Measurements from ENCODE around the gene ITPKB.

Gene ITPKB

DNA sequence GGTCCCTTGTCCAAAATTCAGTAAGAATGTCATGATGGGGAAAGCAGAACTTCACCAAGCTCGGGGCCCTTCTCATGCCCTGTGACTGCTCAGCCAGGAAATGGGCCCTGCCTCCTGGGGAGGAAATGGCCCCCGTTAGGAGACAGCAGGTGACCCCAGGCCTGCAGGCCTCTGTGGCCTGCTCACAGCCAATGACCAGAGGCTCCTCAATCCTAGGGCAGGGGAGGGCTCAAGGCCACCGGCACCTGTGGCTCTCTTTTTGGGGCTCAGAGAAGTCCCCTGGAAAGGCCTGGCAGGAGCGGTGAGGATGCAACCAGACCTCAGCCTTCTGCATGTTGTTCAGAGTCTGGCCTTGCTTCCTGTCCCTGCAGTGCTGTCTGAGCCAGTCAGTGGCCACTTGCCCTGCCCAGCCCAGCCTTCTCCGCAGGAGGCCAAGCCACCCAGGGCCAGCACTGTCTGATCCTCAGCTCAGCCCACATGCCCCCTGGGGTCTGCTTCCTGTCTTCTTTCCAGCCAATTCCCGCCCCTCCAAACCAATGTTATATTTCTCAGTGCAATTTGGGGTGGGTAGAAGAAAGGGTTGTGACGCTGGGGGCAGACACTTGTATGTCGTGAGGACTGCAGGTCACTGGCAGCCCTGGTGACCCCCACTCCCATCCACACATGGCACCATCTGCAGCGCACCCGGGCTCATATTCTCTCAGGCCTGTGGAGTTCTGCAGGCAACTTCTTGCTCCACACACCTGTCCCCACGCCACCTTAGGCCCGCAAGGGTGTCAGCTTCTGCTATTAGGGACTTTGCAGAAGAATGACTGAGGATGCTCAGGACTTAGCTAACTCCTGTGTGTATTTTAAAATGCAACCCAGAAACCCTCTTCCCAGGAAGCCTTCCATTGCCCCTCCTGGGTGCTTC is 83.6 kb downstream of the ITPKB start:
- no peak overlapping the region for H3K27ac Mint-ChIP-seq
- peak; percentile 53 for ATAC-seq
- no peaks in the 10 kb centered on the region for H3K9me3 Mint-ChIP-seq
- peaks cover 8% of the 10 kb centered on the region for H3K4me1 Mint-ChIP-seq
- H3K36me3 Mint-ChIP-seq = peaks cover 32% of the 10 kb centered on the region
- H3K4me3 Mint-ChIP-seq = peak overlapping the region; percentile 79
- no peaks in the 10 kb centered on the region for H3K27me3 Mint-ChIP-seq

DNA sequence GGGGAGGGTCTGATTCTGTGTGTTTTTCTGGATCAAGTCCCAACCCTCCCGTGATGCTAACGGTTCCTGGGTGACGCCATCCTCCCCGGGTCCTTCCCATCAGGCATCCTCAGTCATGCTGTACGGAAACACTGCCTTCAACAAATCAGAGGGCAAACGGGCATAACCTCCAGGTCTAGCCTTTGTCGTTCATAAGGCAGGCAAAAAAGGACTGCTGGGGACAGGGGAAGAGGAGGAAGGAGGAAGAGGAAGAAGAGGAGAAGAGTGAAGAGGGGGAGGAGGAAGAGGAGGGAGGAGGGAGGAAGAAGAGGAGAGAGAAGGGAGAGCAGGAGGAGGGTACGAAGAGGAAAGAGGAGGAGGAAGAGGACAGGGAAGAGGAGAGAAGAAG is 84.4 kb downstream of the ITPKB start:
- Mint-ChIP-seq H3K9me3 (no peaks in the 10 kb centered on the region), H3K27ac (no peak overlapping the region), H3K4me3 (peak overlapping the region; percentile 79), H3K27me3 (no peaks in the 10 kb centered on the region), H3K4me1 (peaks cover 17% of the 10 kb centered on the region), H3K36me3 (peaks cover 28% of the 10 kb centered on the region)
- ATAC-seq = no peak

DNA sequence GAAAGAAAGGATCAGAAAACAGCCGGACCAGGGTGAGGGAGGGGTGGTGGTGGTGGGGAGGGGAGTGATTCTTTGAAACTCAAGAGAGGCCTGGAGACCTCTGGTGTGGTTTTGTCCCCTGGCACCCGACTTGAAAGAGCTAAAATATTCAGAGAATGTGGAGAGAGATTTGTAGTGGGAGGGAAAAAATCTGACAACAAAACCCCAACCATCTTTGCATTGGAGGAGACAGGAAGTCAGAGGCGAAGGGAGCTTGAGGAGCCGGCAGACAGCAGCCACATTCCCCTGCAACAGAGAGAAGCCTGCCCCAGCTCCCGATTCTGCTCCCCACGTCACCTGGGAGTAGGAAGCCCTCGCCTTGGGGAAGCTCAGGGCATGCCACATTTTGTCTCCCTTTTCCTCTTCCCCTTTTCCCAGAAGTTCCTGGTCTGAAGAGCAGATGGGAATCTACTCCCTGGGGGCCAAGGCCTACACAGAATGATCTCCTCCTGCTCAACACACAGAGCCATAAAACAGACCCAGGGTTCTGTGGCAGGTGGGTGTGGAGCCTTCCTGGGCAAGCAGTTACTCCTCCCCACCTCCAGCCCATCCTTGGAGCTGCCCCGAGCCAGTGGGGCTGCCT is 84.9 kb downstream of the ITPKB start:
- peaks cover 27% of the 10 kb centered on the region for H3K36me3 Mint-ChIP-seq
- H3K9me3 Mint-ChIP-seq = no peaks in the 10 kb centered on the region
- peaks cover 22% of the 10 kb centered on the region for H3K4me1 Mint-ChIP-seq
- H3K27ac Mint-ChIP-seq = no peak overlapping the region
- no peaks in the 10 kb centered on the region for H3K27me3 Mint-ChIP-seq
- peak overlapping the region; percentile 79 for H3K4me3 Mint-ChIP-seq
- no peak for ATAC-seq

DNA sequence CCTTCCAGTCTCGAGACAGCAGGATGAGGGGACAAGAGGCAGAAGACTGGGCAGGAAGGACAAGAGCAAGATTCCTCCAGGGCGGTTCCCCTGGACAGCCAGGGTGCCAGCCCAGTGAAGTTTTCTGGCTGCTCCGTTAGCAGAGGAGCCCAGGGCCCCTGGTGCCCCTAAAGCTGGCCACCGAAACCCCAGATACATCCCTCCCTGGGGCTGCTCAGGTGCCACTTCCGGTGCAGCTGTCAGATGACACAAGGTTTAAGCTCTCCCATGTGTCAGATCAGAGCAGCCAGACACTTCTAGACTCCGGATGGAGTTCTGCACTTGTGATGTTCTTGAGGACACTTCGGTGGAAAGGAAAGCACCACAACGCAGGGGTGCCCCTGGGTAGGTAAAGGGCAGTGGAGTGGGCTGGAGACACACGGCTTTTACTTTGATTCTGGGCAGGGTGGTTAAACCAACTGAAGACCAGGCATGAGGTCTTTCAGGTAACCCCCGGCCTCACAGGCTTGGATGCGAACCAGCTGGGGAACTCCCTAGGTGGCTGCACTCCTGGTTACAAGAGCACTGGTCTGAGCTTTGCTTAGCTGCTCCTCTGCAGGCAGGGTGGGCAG is 85.7 kb downstream of the ITPKB start:
- Mint-ChIP-seq H3K27me3 (no peaks in the 10 kb centered on the region), H3K4me3 (peak overlapping the region; percentile 79), H3K9me3 (no peaks in the 10 kb centered on the region), H3K4me1 (peaks cover 25% of the 10 kb centered on the region), H3K27ac (no peak overlapping the region), H3K36me3 (peaks cover 33% of the 10 kb centered on the region)
- peak; percentile 87 for ATAC-seq

DNA sequence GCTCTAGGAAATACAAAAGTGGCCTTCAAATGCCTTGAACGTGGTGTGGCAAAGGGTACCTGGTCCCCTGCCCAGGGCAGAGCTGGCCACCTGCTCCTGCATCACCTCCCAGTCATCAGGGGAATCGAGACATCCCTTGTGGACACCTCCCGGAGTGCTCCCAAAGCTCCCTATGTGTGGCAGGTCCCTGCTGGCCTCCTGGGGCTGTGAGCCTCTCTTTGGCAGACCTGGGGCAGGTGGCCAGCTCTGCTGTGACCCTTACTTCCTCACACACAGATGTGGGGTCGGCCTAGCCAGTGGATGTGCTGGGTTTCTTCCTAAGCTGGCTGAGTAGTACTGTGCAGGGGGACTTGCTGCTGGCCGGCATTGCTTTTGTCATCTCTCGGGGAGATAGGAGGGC is 86.5 kb downstream of the ITPKB start:
- Mint-ChIP-seq H3K4me3 (no peak overlapping the region), H3K36me3 (peaks cover 41% of the 10 kb centered on the region), H3K27ac (no peak overlapping the region), H3K4me1 (peaks cover 31% of the 10 kb centered on the region), H3K9me3 (no peaks in the 10 kb centered on the region), H3K27me3 (no peaks in the 10 kb centered on the region)
- no peak for ATAC-seq

DNA sequence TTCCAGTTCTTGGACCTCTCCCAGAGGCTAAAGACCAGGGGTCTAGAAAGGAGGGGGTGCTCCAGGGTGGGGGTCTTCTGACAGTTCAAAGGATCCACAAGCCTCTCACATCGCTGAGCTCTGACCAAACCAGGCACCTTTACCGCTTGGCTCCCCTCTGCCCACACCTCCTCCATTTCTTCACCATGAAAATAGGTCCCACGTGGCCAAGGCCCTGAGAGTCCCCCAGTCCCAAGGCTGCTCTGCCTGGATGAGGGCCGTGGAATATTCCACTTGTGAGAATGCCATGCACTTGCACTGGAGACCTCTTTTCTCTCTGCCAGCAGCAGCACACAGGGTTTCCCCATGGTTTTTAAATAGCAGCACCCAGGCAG is 87.4 kb downstream of the ITPKB start:
- Mint-ChIP-seq H3K9me3 (no peaks in the 10 kb centered on the region), H3K27ac (no peak overlapping the region), H3K36me3 (peaks cover 41% of the 10 kb centered on the region), H3K4me1 (peaks cover 34% of the 10 kb centered on the region), H3K4me3 (no peak overlapping the region), H3K27me3 (no peaks in the 10 kb centered on the region)
- no peak for ATAC-seq

DNA sequence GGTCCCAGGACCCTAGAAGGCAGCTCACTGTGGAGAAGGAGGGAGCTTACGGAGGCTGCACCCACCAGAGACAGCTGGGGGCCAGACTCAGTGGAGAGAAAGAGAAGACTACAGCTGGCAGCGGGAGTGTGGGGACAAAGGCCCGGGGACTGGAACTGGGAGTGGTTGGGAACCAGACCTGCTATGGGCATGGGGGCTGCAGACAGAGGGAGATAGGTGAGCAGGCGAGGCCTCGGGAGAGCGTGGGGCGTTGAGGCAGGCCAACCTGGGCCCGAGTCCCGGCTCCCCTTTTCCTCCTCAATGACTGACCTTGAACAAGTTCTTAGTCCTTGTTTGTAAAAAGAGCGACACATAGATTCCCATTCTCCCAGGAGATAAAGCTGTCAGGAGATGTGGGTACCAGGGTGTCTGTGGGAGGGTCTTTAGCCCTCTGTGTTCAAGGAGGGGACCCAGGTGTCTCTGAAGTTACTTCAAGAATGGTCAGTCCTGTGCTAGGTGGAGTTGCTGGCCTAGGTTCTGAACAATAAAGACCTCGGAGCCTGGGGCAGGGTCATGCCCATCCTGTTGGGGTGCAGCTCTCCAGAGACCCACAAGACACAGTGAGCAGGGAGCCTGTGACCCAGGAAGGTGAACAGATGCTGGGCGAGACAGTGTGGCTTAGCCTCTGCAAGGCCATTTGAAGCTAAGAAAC is 87.9 kb downstream of the ITPKB start:
- peaks cover 45% of the 10 kb centered on the region for H3K36me3 Mint-ChIP-seq
- peaks cover 40% of the 10 kb centered on the region for H3K4me1 Mint-ChIP-seq
- no peak for ATAC-seq
- no peaks in the 10 kb centered on the region for H3K9me3 Mint-ChIP-seq
- H3K4me3 Mint-ChIP-seq = no peak overlapping the region
- no peaks in the 10 kb centered on the region for H3K27me3 Mint-ChIP-seq
- peak overlapping the region; percentile 71 for H3K27ac Mint-ChIP-seq

DNA sequence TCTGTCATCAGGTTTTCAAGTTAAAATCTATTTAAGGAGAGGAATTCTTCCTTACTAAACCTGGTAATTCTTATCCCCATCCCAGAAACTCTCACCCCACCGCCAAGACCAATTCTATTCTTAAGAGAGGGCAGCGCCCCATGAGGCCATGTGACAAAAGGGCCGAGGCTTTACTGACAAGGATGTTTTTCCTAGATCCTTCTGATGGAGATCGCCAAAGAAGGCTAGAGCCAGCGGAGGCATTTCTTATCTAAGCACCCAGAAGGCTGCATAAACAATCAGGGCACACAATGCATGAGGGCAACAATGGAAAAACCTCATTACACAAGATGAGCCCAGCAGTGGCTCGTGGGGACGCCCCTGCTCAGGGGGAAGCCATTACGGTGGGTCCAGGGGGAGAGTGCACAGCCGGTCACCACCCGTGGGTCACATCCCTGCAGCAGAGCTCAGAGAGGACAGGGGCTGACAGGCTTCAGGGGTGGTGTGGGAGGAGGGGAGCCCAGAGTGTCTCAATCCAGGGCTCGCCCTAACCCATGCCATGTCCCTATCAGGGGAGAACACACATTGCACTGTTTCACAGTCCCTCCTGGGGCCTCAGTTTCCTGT is 88.7 kb downstream of the ITPKB start:
- Mint-ChIP-seq H3K27ac (peak overlapping the region; percentile 71), H3K4me3 (no peak overlapping the region), H3K27me3 (no peaks in the 10 kb centered on the region), H3K4me1 (peaks cover 48% of the 10 kb centered on the region), H3K36me3 (peaks cover 54% of the 10 kb centered on the region), H3K9me3 (no peaks in the 10 kb centered on the region)
- no peak for ATAC-seq

DNA sequence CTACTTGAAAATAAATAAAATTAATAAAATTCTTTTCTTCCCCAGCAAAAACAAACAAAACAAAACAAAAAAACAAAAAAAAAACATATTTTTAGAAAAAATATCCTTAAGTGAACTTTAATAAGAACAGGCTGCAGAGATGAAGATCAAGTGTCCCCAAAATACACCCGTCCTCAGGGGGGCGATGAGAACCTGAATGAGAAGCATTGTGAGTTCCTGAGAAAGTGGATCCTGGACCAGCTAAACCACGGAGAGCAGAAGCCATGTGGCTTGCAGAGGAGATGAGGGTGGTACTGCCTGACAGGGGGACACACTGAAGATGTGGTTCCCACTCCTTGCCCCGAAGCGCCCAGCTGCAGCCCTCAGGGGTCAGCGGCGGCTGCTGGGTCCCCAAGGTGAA is 89.3 kb downstream of the ITPKB start:
- no peaks in the 10 kb centered on the region for H3K27me3 Mint-ChIP-seq
- no peaks in the 10 kb centered on the region for H3K9me3 Mint-ChIP-seq
- no peak for ATAC-seq
- H3K36me3 Mint-ChIP-seq = peaks cover 56% of the 10 kb centered on the region
- no peak overlapping the region for H3K4me3 Mint-ChIP-seq
- H3K27ac Mint-ChIP-seq = peak overlapping the region; percentile 71
- H3K4me1 Mint-ChIP-seq = peaks cover 54% of the 10 kb centered on the region

DNA sequence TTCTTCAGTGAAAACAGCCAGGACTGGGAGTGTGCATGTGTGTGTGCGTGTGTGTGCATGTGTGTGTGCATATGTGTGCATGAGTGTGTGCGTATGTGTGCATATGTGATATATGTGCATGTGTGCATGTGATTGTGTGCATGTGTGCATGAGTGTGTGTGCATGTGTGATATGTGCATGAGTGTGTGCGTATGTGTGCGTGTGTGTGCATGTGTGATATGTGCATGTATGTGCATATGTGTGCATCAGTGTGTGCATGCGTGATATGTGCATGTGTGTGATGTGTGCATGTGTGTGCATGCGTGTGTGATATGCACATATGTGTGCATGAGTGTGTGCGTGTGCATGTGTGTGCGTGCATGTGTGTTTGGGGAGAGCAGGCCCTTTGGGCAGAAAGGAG is 89.8 kb downstream of the ITPKB start:
- H3K27me3 Mint-ChIP-seq = no peaks in the 10 kb centered on the region
- no peak overlapping the region for H3K4me3 Mint-ChIP-seq
- no peak for ATAC-seq
- peaks cover 59% of the 10 kb centered on the region for H3K4me1 Mint-ChIP-seq
- no peaks in the 10 kb centered on the region for H3K9me3 Mint-ChIP-seq
- H3K36me3 Mint-ChIP-seq = peaks cover 53% of the 10 kb centered on the region
- no peak overlapping the region for H3K27ac Mint-ChIP-seq

DNA sequence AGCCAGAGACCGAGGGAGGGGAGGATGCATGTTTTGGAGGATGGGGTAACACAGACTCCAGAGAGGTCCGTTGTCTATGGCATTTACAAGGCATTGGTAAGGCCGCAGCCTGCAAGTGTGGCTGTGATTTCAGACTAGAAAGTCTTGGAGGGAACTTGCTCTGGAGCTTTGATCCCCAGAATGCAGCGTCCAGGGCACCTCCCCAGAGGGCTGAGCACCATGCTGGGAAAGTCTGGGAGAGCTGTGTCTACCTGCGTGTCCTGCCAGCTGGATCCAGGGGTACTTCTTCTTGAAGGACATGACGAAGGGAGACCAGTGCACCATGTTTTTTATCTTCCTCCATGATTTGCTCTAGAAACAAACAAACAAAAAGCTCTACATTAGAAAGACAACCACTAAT is 90.7 kb downstream of the ITPKB start:
- ATAC-seq = no peak
- Mint-ChIP-seq H3K27ac (no peak overlapping the region), H3K4me1 (peaks cover 67% of the 10 kb centered on the region), H3K9me3 (no peaks in the 10 kb centered on the region), H3K27me3 (no peaks in the 10 kb centered on the region), H3K4me3 (no peak overlapping the region), H3K36me3 (peaks cover 53% of the 10 kb centered on the region)

DNA sequence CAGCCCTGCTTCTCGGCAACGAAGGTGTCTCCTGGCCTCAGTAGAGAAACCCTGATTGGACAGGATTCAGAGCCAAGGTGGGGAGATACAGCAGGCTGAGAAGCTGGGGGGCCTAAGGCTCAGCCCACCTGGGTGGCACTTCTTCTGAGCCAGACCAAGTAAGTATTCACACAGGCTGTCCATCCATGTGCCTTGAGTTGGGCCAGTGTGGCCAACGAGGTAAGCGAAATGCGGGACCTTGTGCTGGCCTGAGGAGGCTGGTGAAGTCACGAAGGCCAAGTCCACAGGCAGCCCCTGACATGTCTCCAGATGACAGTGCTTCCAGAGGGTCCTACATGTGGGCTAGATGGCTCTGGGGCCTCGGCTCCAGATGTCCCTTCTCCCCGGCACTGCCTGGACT is 91.4 kb downstream of the ITPKB start:
- H3K27ac Mint-ChIP-seq = no peak overlapping the region
- no peaks in the 10 kb centered on the region for H3K9me3 Mint-ChIP-seq
- peaks cover 74% of the 10 kb centered on the region for H3K4me1 Mint-ChIP-seq
- H3K27me3 Mint-ChIP-seq = no peaks in the 10 kb centered on the region
- no peak for ATAC-seq
- no peak overlapping the region for H3K4me3 Mint-ChIP-seq
- peaks cover 53% of the 10 kb centered on the region for H3K36me3 Mint-ChIP-seq

DNA sequence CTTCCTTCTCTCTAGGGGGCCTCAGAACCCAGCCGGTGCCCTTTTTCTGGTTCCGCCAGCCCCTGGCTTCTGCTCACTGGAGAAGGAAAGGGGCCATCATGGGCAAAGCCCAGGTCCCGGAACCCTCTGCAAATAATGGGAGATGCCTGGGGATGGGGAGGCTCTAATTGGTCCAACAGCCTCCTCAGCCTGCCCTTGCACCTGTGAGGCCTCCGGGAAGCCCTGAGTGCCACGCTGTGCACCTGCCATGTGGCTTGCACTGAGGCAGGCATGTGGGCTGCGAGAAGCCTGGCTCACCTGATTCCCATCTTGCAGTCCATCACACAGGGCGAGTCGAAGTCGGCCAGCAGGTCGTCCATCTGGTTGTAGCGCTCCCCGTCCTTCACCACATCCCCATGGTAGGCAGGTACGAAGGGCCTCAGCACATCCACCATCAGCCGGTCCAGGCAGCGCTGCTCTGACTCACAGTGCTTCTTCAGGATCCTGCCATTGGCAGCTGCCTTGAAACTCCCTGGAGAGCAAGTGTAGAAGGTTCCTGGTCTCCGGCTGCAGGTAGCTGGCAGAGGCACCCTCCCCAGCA is 92.1 kb downstream of the ITPKB start:
- H3K4me1 Mint-ChIP-seq = peaks cover 82% of the 10 kb centered on the region
- no peak overlapping the region for H3K4me3 Mint-ChIP-seq
- H3K27me3 Mint-ChIP-seq = no peaks in the 10 kb centered on the region
- peak overlapping the region; percentile 96 for H3K27ac Mint-ChIP-seq
- no peaks in the 10 kb centered on the region for H3K9me3 Mint-ChIP-seq
- ATAC-seq = no peak
- H3K36me3 Mint-ChIP-seq = peaks cover 58% of the 10 kb centered on the region

DNA sequence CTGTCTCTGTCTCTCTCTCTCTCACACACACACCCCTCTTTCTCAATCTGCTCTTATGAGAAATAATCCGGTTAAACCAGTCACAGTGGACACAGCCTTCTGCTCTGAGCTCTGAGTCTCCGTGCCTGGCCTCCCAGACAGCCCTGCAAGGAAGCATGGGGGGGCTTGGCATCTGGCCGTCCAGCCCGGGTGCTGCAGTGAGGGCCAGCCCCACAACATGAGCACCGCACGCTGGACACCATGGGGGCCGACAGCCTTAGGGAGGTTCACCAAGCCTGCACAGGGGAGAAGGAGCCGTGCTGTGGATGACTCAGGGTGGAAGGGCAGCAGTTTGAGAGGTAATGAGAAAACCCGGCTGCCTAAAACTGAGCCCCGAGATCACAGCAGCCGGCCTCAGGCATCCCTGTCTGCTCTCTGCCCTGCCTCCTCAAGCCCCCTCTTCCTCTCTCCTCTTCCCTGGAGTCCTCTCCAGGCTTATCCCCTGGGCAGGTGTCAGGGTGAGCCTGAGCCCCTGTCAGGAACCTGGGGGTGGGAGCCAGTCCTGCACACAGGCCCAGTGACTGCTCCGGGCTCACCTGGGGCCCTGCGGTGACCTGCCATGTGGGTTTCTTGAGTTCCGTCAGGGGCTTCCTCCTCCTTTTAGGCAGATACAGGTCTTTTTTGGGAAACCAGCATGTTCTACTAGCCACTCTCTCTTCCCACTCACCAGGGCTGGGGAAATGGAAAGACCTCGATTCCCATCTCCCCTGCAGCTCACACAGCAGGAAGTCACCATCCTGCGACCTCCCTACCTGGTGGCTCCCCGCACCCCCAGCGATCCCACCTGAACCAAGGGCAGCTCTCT is 92.8 kb downstream of the ITPKB start:
- no peaks in the 10 kb centered on the region for H3K9me3 Mint-ChIP-seq
- no peak overlapping the region for H3K4me3 Mint-ChIP-seq
- peaks cover 88% of the 10 kb centered on the region for H3K4me1 Mint-ChIP-seq
- peak overlapping the region; percentile 96 for H3K27ac Mint-ChIP-seq
- H3K36me3 Mint-ChIP-seq = peaks cover 62% of the 10 kb centered on the region
- H3K27me3 Mint-ChIP-seq = no peaks in the 10 kb centered on the region
- no peak for ATAC-seq

All from stimulated activated memory B cell treated with anti-CD40 and anti-IgM and Interleukin-4, amounts not matched to agents 10 μg/mL and 1 μg/mL and 100 μg/mL, for 72 hours (primary cell).